HUES6 (cell line): Measurements from ENCODE around the gene INSL6.
"Not testable (repeated sequence)": the region's sequence is repeated elsewhere in the genome, so short reads cannot be mapped to it uniquely, and the experiment has no call there.

Experiments
- H3K27ac ChIP-seq: 2 replicates; pipeline ENCODE4 v1.7.0; 2013; ENCODE audit warnings: low read depth, mild to moderate bottlenecking, low read length, inconsistent platforms
- H3K27me3 ChIP-seq: 2 replicates; pipeline ENCODE4 v1.6.1; 2013; ENCODE audit warnings: low read length; ENCODE audit not compliant: control insufficient read depth, insufficient read depth
- H3K36me3 ChIP-seq: 2 replicates; pipeline ENCODE4 v1.6.1; 2013; ENCODE audit warnings: low read length; ENCODE audit not compliant: control insufficient read depth, insufficient read depth
- H3K4me1 ChIP-seq: 2 replicates; pipeline ENCODE4 v1.6.1; 2013; ENCODE audit warnings: low read length; ENCODE audit not compliant: control insufficient read depth, insufficient read depth
- H3K4me3 ChIP-seq: 2 replicates; pipeline ENCODE4 v1.5.1; 2013; ENCODE audit warnings: low read depth, low read length
- H3K9ac ChIP-seq: one replicate; pipeline ENCODE4 v1.6.1; 2013; ENCODE audit warnings: mild to moderate bottlenecking, low read length
- H3K9me3 ChIP-seq: 2 replicates; pipeline ENCODE4 v1.6.1; 2013; ENCODE audit warnings: low read depth, low read length; ENCODE audit not compliant: control insufficient read depth, insufficient read depth

Gene INSL6

DNA sequence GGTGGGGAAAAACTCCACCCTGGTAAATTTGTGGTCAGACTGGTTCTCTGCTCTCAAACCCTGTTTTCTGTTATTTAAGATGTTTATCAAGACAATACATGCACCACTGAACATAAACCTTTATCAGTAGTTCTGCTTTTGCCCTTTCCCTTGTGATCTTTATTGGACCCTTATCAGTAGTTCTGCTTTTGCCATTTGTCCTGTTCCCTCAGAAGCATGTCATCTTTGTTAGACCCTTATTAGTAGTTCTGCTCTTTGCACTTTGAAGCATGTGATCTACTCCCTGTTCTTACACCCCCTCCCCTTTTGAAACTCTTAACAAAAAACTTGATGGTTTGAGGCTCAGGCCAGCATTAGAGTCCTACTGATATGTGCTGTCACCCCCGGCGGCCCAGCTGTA is 4.8 kb downstream of the INSL6 start:
- H3K36me3 ChIP-seq, H3K9me3 ChIP-seq, H3K27me3 ChIP-seq, H3K27ac ChIP-seq, H3K9ac ChIP-seq, H3K4me1 ChIP-seq, H3K4me3 ChIP-seq: not testable (repeated sequence)

DNA sequence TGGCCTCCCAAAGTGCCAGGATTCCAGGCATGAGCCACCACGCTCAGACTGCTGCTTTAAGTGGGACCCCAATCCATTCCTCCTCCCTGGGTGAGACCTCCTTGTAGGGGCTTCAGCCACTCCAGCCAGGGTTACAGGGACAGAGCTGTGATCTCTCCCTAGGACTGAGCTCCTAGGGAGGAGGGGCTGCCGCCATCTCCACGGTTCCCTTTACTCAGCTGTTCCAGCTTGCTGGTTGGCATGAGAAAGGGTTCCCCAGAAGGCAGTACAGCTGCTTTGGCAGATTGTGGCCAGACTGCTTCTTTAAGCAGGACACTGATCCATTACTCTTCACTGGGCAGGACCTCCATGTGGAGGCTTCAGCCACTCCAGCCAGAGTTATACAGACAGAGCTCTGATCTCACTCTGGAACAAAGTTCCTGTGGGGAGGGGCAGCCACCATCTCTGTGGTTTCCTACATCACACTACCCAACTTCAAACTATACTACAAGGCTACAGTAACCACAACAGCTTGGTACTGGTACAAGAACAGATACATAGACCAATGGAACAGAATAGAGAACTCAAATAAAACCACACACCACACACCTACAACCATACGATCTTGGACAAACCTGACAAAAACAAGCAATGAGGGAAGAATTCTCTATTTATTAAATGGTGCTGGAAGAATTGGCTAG is 7.2 kb downstream of the INSL6 start:
- no peak overlapping the region for H3K4me3 ChIP-seq
- H3K9me3 ChIP-seq, result peaks cover 10% of the 10 kb centered on the region; the same call in 1 of the 2 replicates
- H3K9ac ChIP-seq, result no peak overlapping the region
- H3K36me3 ChIP-seq, result no peaks in the 10 kb centered on the region
- no peaks in the 10 kb centered on the region for H3K4me1 ChIP-seq
- H3K27ac ChIP-seq, result no peak overlapping the region
- no peaks in the 10 kb centered on the region for H3K27me3 ChIP-seq

DNA sequence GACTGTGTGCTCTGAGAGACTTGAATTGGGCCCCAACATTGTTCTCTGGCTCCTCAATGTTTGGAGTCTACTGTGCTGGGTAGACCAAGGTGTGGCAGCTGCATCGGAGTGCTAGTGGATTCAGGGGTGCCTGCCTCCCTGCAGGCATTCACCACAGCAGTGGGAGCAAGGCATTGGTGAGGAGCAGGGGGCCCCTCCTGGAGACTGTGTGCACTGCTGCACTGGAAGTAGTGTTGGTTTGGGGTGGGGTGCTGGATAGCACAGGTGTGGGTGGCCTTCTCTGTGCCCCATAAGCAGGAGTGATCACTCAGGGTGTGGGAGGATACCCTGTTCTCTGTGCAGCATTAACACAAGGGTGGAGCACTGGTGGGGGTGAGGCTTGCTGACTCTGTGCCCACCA is 39.2 kb downstream of the INSL6 start:
- no peak overlapping the region for H3K4me3 ChIP-seq

DNA sequence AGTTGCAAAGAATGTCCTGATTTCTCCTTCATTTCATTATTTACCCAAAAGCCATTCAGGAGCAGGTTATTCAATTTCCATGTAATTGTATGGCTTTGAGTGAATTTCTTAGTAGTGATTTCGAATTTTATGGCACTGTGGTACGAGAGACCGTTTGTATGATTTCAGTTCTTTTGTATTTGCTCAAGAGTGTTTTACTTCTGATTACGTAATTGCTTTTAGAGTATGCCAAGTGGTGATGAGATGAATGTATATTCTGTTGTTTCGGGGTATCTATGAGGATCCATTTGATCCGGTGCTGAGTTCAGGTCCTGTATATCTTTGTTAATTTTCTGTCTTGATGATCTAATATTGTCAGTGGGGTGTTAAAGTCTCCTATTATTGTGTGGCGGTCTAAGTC is 41.2 kb downstream of the INSL6 start:
- Histone ChIP-seq H3K4me1 (no peaks in the 10 kb centered on the region), H3K9ac (no peak overlapping the region), H3K4me3 (no peak overlapping the region), H3K27ac (no peak overlapping the region), H3K27me3 (no peaks in the 10 kb centered on the region), H3K9me3 (no peaks in the 10 kb centered on the region), H3K36me3 (no peaks in the 10 kb centered on the region)

More for the DNA sequence above, 39.2 kb downstream of the INSL6 start:
- no peak overlapping the region for H3K9ac ChIP-seq
- H3K27me3 ChIP-seq, result no peaks in the 10 kb centered on the region
- no peaks in the 10 kb centered on the region for H3K9me3 ChIP-seq
- no peak overlapping the region for H3K27ac ChIP-seq
- H3K4me1 ChIP-seq, result no peaks in the 10 kb centered on the region
- no peaks in the 10 kb centered on the region for H3K36me3 ChIP-seq

DNA sequence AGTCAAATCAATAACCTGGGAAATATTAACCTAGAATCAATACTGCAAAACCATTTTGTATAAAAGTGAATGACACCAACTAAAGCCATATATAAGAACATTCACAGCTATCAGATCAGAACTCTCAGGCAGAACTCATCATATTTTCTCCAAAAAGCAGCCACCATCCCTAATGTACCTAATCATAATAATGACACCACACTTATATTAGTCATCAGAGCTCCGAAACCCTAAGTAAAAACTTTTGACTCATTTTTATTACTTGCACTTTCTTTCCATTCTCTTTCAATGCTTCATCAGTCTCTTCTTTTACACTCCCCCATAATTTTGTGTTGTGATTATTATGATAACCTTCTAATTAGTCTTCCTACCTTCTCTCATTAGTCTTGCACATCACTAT is 45.3 kb downstream of the INSL6 start:
- Histone ChIP-seq H3K36me3 (no peaks in the 10 kb centered on the region), H3K27me3 (no peaks in the 10 kb centered on the region), H3K4me3 (no peak overlapping the region), H3K4me1 (no peaks in the 10 kb centered on the region), H3K9ac (no peak overlapping the region), H3K9me3 (no peaks in the 10 kb centered on the region), H3K27ac (no peak overlapping the region)

DNA sequence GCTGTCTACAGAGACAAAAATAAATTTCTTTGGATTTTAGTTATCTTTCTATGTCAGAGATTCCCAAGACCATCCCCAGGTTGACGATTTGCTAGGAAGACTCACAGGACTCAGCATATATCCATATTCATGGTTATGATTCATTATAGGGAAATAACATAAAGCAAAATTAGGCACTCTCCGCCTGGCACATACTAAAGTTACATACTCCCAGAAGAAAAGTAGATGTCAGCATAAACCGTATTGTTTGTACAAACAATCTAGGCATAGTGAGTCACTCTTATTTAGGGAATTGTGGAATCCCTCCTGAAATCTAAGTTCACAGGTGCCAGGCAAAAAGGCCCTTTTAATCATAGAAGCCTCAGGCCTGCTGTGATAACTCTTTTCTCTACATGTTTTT is 62.9 kb downstream of the INSL6 start:
- no peaks in the 10 kb centered on the region for H3K4me1 ChIP-seq
- H3K27ac ChIP-seq, result no peak overlapping the region
- H3K36me3 ChIP-seq, result no peaks in the 10 kb centered on the region
- no peaks in the 10 kb centered on the region for H3K9me3 ChIP-seq
- no peak overlapping the region for H3K9ac ChIP-seq
- no peaks in the 10 kb centered on the region for H3K27me3 ChIP-seq
- H3K4me3 ChIP-seq, result no peak overlapping the region

DNA sequence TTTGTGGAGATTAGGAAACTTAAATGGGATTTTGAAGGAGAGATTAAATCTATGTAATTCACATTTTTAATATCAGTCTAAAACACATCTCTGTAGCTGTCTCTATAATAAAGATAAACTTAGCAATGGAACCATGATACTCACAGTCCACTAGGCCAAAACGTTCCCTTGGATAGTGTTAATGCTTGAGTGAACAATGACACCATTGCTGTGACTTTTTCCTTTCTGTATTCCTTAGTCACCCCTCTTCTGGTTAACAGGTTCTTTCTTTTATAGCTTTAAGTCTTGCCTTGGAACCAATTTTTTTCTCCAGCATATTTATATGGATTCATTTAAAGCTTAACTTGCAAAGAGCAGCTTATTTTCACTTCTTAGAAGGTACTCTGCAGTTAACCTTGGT is 63.3 kb downstream of the INSL6 start:
- Histone ChIP-seq H3K27ac (no peak overlapping the region), H3K27me3 (no peaks in the 10 kb centered on the region), H3K9ac (no peak overlapping the region), H3K4me1 (no peaks in the 10 kb centered on the region), H3K4me3 (no peak overlapping the region), H3K36me3 (no peaks in the 10 kb centered on the region), H3K9me3 (no peaks in the 10 kb centered on the region)

DNA sequence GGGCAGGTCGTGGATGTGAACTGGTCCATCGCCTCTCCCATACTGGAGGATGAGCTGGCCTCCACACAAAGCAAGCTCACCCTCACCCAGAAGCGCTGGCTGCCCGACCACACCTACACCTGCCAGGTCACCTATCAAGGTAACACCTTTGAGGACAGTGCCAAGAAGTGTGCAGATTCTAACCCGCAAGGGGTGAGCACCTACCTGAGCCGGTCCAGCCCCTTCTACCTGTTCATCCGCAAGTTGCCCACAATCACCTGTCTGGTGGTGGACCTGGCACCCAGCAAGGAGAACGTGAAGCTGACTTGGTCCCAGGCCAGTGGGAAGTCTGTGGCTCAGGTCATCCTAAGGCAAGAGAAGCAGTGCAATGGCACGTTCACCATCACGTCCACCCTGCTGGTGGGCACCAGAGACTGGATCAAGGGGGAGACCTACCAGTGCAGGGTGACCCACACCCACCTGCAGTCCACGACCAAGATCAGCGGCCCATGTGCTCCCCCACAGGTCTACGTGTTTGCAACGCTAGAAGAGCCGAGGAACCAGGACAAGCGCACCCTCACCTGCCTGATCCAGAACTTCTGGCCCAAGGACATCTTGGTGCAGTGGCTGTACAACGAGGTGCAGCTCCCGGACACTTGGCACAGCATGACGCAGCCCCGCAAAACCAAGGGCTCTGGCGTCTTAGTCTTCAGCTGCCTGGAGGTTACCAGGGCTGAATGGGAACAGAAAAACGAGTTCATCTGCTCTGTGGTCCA is 71.3 kb downstream of the INSL6 start:
- Histone ChIP-seq H3K9ac (no peak overlapping the region), H3K4me1 (no peaks in the 10 kb centered on the region), H3K36me3 (peaks cover 4% of the 10 kb centered on the region), H3K4me3 (no peak overlapping the region), H3K27ac (no peak overlapping the region), H3K9me3 (no peaks in the 10 kb centered on the region), H3K27me3 (no peaks in the 10 kb centered on the region)
